ENCODE data around the gene ERCC2.
"Not testable (repeated sequence)": the region's sequence is repeated elsewhere in the genome, so short reads cannot be mapped to it uniquely, and the experiment has no call there.

ERCC2 gene

GRCh38 chr19:45370410-45371204 is at the start of gene ERCC2:
ERCC2 (minus strand) TSS chr19:45370573; CDS start chr19:45370540, 33 bp downstream.
- DNase-seq: peak; percentile 95

- DNase-seq: no peak
Measured at GRCh38 chr19:45419895-45420294, 49.5 kb upstream of the ERCC2 start.

- no peak for DNase-seq
Measured at GRCh38 chr19:45419396-45419795, 49.0 kb upstream of the ERCC2 start.

GRCh38 chr19:45418802-45419201 is 48.4 kb upstream of the ERCC2 start:
- no peak for DNase-seq

- no peak for DNase-seq
Measured at GRCh38 chr19:45417151-45417550, 46.8 kb upstream of the ERCC2 start.

- DNase-seq: no peak
Measured at GRCh38 chr19:45414468-45414867, 44.1 kb upstream of the ERCC2 start.

- no peak for DNase-seq
Measured at GRCh38 chr19:45413497-45413896, 43.1 kb upstream of the ERCC2 start.

GRCh38 chr19:45410330-45410729 is 40.0 kb upstream of the ERCC2 start:
- not testable (repeated sequence) for DNase-seq

GRCh38 chr19:45409557-45409920 is 39.2 kb upstream of the ERCC2 start:
- no peak for DNase-seq

- no peak for DNase-seq
Measured at GRCh38 chr19:45408830-45409556, 38.6 kb upstream of the ERCC2 start.

GRCh38 chr19:45408121-45408520 is 37.7 kb upstream of the ERCC2 start:
- DNase-seq: no peak

- DNase-seq: not testable (repeated sequence)
Measured at GRCh38 chr19:45407585-45407984, 37.2 kb upstream of the ERCC2 start.

GRCh38 chr19:45407091-45407375 is 36.7 kb upstream of the ERCC2 start:
- no peak for DNase-seq

GRCh38 chr19:45406226-45407090 is 36.1 kb upstream of the ERCC2 start, which contains the start of gene POLR1G:
POLR1G (plus strand) TSS chr19:45406644; CDS start chr19:45406697, 53 bp downstream.
- DNase-seq: peak; percentile 67

- peak; percentile 67 for DNase-seq
Measured at GRCh38 chr19:45405435-45406225, 35.3 kb upstream of the ERCC2 start.

- peak; percentile 78 for DNase-seq
Measured at GRCh38 chr19:45404557-45405434, 34.4 kb upstream of the ERCC2 start, which contains the start of gene PPP1R13L. PPP1R13L (minus strand) TSS chr19:45405069; CDS start chr19:45398318, 6,751 bp downstream.

- peak; percentile 33 for DNase-seq
Measured at GRCh38 chr19:45403781-45404556, 33.6 kb upstream of the ERCC2 start.

GRCh38 chr19:45403272-45403671 is 32.9 kb upstream of the ERCC2 start:
- DNase-seq: no peak

GRCh38 chr19:45402298-45403061 is 32.1 kb upstream of the ERCC2 start:
- no peak for DNase-seq

GRCh38 chr19:45401815-45402214 is 31.4 kb upstream of the ERCC2 start:
- no peak for DNase-seq
